Common myeloid progenitor, CD34-positive (primary cell): ENCODE results near the gene GRID2.

ENCODE experiments used
- CTCF ChIA-PET: fragments of 350-600 bp; sonication (Branson Sonifier 250); formaldehyde crosslinking; loops from one replicate; lab custom pipeline; 2021; ENCODE audit warnings: antibody characterized with exemption; lab: Charles Lee
- POLR2A ChIA-PET: fragments of 350-600 bp; sonication (Branson Sonifier 250); formaldehyde crosslinking; loops from one replicate; lab custom pipeline; 2021; ENCODE audit warnings: antibody characterized with exemption; lab: Charles Lee
- DNase-seq, 3 donors: peaks; one replicate each; pipeline versions ENCODE4 v3.0.0 to v3.0.0-alpha.2; 2013
- H3K27ac ChIP-seq, 2 experiments: 1 replicate in 1 of 2; 2 replicates in 1 of 2; pipeline ENCODE4 v1.7.0; 2013; ENCODE audit warnings: inconsistent platforms in 2 of 2, low read length in 2 of 2, mild to moderate bottlenecking in 2 of 2, low read depth in 1 of 2, moderate library complexity in 1 of 2; ENCODE audit not compliant: severe bottlenecking in 2 of 2, insufficient read depth in 1 of 2, poor library complexity in 1 of 2
- H3K27me3 ChIP-seq, 5 experiments: replicated peaks in 2 of 5; 1 replicate in 3 of 5; 2 replicates in 2 of 5; pipeline versions ENCODE4 v1.6.1 to v1.7.0; 2013; ENCODE audit warnings: low read length in 4 of 5, mild to moderate bottlenecking in 2 of 5, moderate library complexity in 2 of 5, inconsistent platforms in 1 of 5; ENCODE audit not compliant: insufficient read depth in 5 of 5, control insufficient read depth in 4 of 5
- H3K36me3 ChIP-seq, 4 experiments: 1 replicate in 2 of 4; 2 replicates in 2 of 4; pipeline versions ENCODE4 v1.6.1 to v1.7.0; 2013; ENCODE audit warnings: low read length in 3 of 4, control low read depth in 1 of 4, mild to moderate bottlenecking in 1 of 4; ENCODE audit not compliant: control insufficient read depth in 4 of 4, insufficient read depth in 4 of 4
- H3K4me1 ChIP-seq, 4 experiments: 1 replicate in 3 of 4; 2 replicates in 1 of 4; pipeline versions ENCODE4 v1.6.1 to v1.7.1; 2013; ENCODE audit warnings: low read length in 3 of 4, mild to moderate bottlenecking in 3 of 4, control low read depth in 1 of 4, inconsistent platforms in 1 of 4, moderate library complexity in 1 of 4; ENCODE audit not compliant: control insufficient read depth in 4 of 4, insufficient read depth in 4 of 4; ENCODE audit errors: control extremely low read depth in 1 of 4
- H3K4me3 ChIP-seq, 7 experiments: 1 replicate in 4 of 7; 2 replicates in 3 of 7; pipeline versions ENCODE4 v1.5.1 to v1.7.0; 2013; ENCODE audit warnings: mild to moderate bottlenecking in 7 of 7, low read length in 6 of 7, moderate library complexity in 6 of 7, inconsistent platforms in 2 of 7, low read depth in 2 of 7, control low read depth in 1 of 7; ENCODE audit not compliant: insufficient read depth in 4 of 7, control insufficient read depth in 1 of 7; ENCODE audit errors: extremely low read depth in 1 of 7
- H3K9me3 ChIP-seq, 5 experiments: 1 replicate in 4 of 5; 2 replicates in 1 of 5; pipeline versions ENCODE4 v1.6.1 to v1.7.1; 2013; ENCODE audit warnings: low read length in 4 of 5, mild to moderate bottlenecking in 2 of 5, inconsistent platforms in 1 of 5, low read depth in 1 of 5, moderate library complexity in 1 of 5; ENCODE audit not compliant: control insufficient read depth in 4 of 5, insufficient read depth in 2 of 5; ENCODE audit errors: control extremely low read depth in 1 of 5
- WGBS: methylation state at CpG from one replicate; pipeline ENCODE4 v1.1.5; 2013; ENCODE audit not compliant: insufficient coverage; 5-methylcytosine and 5-hydroxymethylcytosine counted together

Gene GRID2

GRCh38 chr4:93436000-93436626 lies 1132.3 kb downstream of the GRID2 start:
- ChIA-PET CTCF (no interaction called here), POLR2A (no interaction called here)
- H3K9me3 ChIP-seq = no peaks in the 10 kb centered on the region

GRCh38 chr4:93437991-93438390 lies 1134.2 kb downstream of the GRID2 start:
- Histone ChIP-seq H3K27ac (no peak overlapping the region), H3K4me3 (no peak overlapping the region), H3K9me3 (no peaks in the 10 kb centered on the region), H3K27me3 (no peaks in the 10 kb centered on the region), H3K4me1 (no peaks in the 10 kb centered on the region), H3K36me3 (no peaks in the 10 kb centered on the region)
- POLR2A ChIA-PET = no interaction called here
- CTCF ChIA-PET = no interaction called here
- DNase-seq = no peak
- WGBS = 93% methylated on average over 2 of the region's 3 CpGs

More at GRCh38 chr4:93436000-93436626, 1132.3 kb downstream of the GRID2 start:
- H3K4me3 ChIP-seq = no peak overlapping the region
- no peaks in the 10 kb centered on the region for H3K36me3 ChIP-seq
- no peaks in the 10 kb centered on the region for H3K4me1 ChIP-seq
- no peaks in the 10 kb centered on the region for H3K27me3 ChIP-seq
- 90% methylated on average over 2 of the region's 3 CpGs for WGBS
- no peak overlapping the region for H3K27ac ChIP-seq
- DNase-seq = no peak

- no CpG with 5 or more reads among the region's 1 CpG for WGBS
- Histone ChIP-seq H3K27me3 (no peaks in the 10 kb centered on the region), H3K4me1 (no peaks in the 10 kb centered on the region), H3K9me3 (no peaks in the 10 kb centered on the region), H3K36me3 (no peaks in the 10 kb centered on the region), H3K27ac (no peak overlapping the region), H3K4me3 (no peak overlapping the region)
- ChIA-PET POLR2A (no interaction called here), CTCF (no interaction called here)
- DNase-seq = no peak
These were observed 1141.1 kb downstream of the GRID2 start for GRCh38 chr4:93444860-93445259.

GRCh38 chr4:93446038-93446437 lies 1142.3 kb downstream of the GRID2 start:
- POLR2A ChIA-PET = interaction anchor here (0.6 kb wide), 1 partner anchor 24 kb away, joined by 3 read pairs; no protein-coding TSS in a partner anchor
- no peak overlapping the region for H3K4me3 ChIP-seq
- 100% methylated on average over 1 of the region's 1 CpG for WGBS
- CTCF ChIA-PET = no interaction called here
- no peaks in the 10 kb centered on the region for H3K4me1 ChIP-seq
- H3K27ac ChIP-seq = no peak overlapping the region
- H3K36me3 ChIP-seq = no peaks in the 10 kb centered on the region
- no peak for DNase-seq
- no peaks in the 10 kb centered on the region for H3K9me3 ChIP-seq
- H3K27me3 ChIP-seq = no peaks in the 10 kb centered on the region

- H3K27me3 ChIP-seq = no peaks in the 10 kb centered on the region
- no peak overlapping the region for H3K4me3 ChIP-seq
- H3K4me1 ChIP-seq = no peaks in the 10 kb centered on the region
- no CpG with 5 or more reads among the region's 1 CpG for WGBS
- no peaks in the 10 kb centered on the region for H3K36me3 ChIP-seq
- DNase-seq = no peak
- POLR2A ChIA-PET = no interaction called here
- no peaks in the 10 kb centered on the region for H3K9me3 ChIP-seq
- no peak overlapping the region for H3K27ac ChIP-seq
- CTCF ChIA-PET = no interaction called here
These were observed 1145.0 kb downstream of the GRID2 start for GRCh38 chr4:93448691-93449293.

GRCh38 chr4:93451954-93452353 lies 1148.2 kb downstream of the GRID2 start:
- no CpG with 5 or more reads among the region's 1 CpG for WGBS
- Histone ChIP-seq H3K27me3 (no peaks in the 10 kb centered on the region), H3K36me3 (no peaks in the 10 kb centered on the region), H3K4me3 (no peak overlapping the region), H3K27ac (no peak overlapping the region), H3K9me3 (no peaks in the 10 kb centered on the region), H3K4me1 (no peaks in the 10 kb centered on the region)
- no peak for DNase-seq
- ChIA-PET POLR2A (no interaction called here), CTCF (no interaction called here)

GRCh38 chr4:93461541-93461940 lies 1157.8 kb downstream of the GRID2 start:
- no peak for DNase-seq
- no peaks in the 10 kb centered on the region for H3K9me3 ChIP-seq
- CTCF ChIA-PET = no interaction called here
- no peaks in the 10 kb centered on the region for H3K27me3 ChIP-seq
- no peaks in the 10 kb centered on the region for H3K36me3 ChIP-seq
- H3K4me1 ChIP-seq = no peaks in the 10 kb centered on the region
- no CpG with 5 or more reads among the region's 3 CpGs for WGBS
- POLR2A ChIA-PET = no interaction called here
- H3K4me3 ChIP-seq = no peak overlapping the region
- no peak overlapping the region for H3K27ac ChIP-seq
